ENCODE data around the gene MLN. TPM values are rescaled to one million over a fixed set of nuclear protein-coding genes. Genes with fewer than 3 reads are reported as not detected.

The MLN gene
- total RNA-seq, 2 donors from 2014 or later, result 0.48 TPM; not detected in 1

DNA sequence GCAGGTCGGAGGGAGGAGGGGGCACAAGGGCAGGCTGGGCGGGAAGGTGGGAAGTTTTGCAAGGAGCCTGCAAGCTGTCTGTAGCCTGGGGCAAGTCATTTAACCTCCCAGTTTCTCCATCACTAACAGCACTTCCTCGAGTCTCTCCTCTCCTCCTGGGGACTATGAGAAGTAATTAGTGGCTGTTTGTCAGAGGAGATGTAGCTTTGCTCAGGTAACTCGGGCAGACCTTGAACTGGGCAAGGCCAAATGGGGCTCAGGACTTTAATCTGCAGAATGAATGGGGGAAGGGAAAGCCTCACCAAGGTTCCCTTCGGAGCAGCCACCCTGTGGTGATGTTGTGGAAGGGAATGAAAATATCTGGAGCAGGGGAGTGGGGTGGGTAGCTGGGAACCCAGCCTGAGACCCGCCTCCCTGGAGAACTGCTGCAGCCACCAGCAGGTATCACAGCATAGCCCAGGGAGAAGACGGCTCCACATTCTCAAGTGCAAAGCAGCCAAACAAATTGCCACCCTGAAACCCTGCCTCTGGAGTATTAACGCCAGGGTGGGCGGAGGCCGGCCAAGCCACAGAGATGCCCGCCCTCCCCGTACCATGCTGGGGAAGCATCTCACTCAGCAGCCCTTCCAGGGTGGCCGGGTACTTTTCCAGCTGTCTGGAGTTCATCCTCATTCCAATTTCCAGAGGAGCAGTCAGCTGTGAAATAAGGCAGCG lies 8.7 kb downstream of the MLN start:
- H3K9ac ChIP-seq (ENCODE audit: low read depth in 2 of 2, low read length in 2 of 2), result no peak overlapping the region
- H3K27ac ChIP-seq, result no peak overlapping the region
- no peaks in the 10 kb centered on the region for H3K36me3 ChIP-seq
- DNase-seq, result no peak
- no peak overlapping the region for H3K4me3 ChIP-seq
- intact Hi-C loops (cut with DNase I), result no loop called here
- no peak for TF ChIP-seq CTCF (IDR thresholded peaks at IDR 0.05)
- no peaks in the 10 kb centered on the region for H3K4me1 ChIP-seq
- H3K27me3 ChIP-seq, result no peaks in the 10 kb centered on the region
- no peaks in the 10 kb centered on the region for H3K9me3 ChIP-seq

GRCh38 chr6:33792981-33793380 lies 10.8 kb downstream of the MLN start:
- Histone ChIP-seq H3K27me3 (no peaks in the 10 kb centered on the region), H3K9me3 (no peaks in the 10 kb centered on the region), H3K27ac (no peak overlapping the region), H3K36me3 (no peaks in the 10 kb centered on the region), H3K9ac (ENCODE audit: low read depth in 2 of 2, low read length in 2 of 2) (no peak overlapping the region), H3K4me1 (no peaks in the 10 kb centered on the region), H3K4me3 (no peak overlapping the region)
- DNase-seq, result no peak
- no peak for TF ChIP-seq CTCF (IDR thresholded peaks at IDR 0.05)
- intact Hi-C loops (cut with DNase I), result no loop called here

- Histone ChIP-seq H3K27me3 (no peaks in the 10 kb centered on the region), H3K36me3 (no peaks in the 10 kb centered on the region), H3K4me3 (no peak overlapping the region), H3K4me1 (peaks cover 7% of the 10 kb centered on the region), H3K27ac (no peak overlapping the region), H3K9ac (ENCODE audit: low read depth in 2 of 2, low read length in 2 of 2) (no peak overlapping the region), H3K9me3 (no peaks in the 10 kb centered on the region)
- TF ChIP-seq CTCF (IDR thresholded peaks at IDR 0.05), result no peak
- no peak for DNase-seq
- intact Hi-C loops (cut with DNase I), result no loop called here
Observed at GRCh38 chr6:33791620-33792019, 12.2 kb downstream of the MLN start.

DNA sequence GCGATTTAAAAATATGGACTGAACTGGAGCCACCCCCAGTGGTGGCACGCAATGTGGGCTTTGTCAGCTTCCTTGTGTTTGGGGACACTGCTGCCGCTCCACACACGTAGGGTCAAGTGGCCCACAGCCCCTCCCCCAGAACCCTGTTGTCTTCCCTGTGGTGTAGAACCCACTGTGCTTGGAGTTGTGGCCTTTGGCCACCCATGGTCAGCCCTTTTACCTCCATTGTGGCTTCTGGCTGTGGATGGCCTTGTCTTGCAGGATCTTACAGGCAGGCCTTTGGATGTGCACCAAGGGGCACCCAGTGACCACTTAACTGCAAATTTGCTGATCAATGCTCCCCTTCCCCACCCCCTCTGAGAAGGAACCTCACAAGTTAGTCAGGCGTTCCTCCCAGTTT lies 12.9 kb downstream of the MLN start:
- no peak overlapping the region for H3K27ac ChIP-seq
- H3K9me3 ChIP-seq, result no peaks in the 10 kb centered on the region
- no peak for DNase-seq
- intact Hi-C loops (cut with DNase I), result no loop called here
- H3K4me1 ChIP-seq, result peaks cover 7% of the 10 kb centered on the region
- H3K4me3 ChIP-seq, result no peak overlapping the region
- TF ChIP-seq CTCF (IDR thresholded peaks at IDR 0.05), result no peak
- H3K27me3 ChIP-seq, result no peaks in the 10 kb centered on the region
- H3K36me3 ChIP-seq, result no peaks in the 10 kb centered on the region
- H3K9ac ChIP-seq (ENCODE audit: low read depth in 2 of 2, low read length in 2 of 2), result no peak overlapping the region

GRCh38 chr6:33790379-33790778 lies 13.4 kb downstream of the MLN start:
- TF ChIP-seq CTCF (IDR thresholded peaks at IDR 0.05), result no peak
- H3K4me1 ChIP-seq, result peaks cover 7% of the 10 kb centered on the region
- H3K9me3 ChIP-seq, result no peaks in the 10 kb centered on the region
- no peak for DNase-seq
- no peak overlapping the region for H3K27ac ChIP-seq
- no peak overlapping the region for H3K9ac ChIP-seq (ENCODE audit: low read depth in 2 of 2, low read length in 2 of 2)
- no peaks in the 10 kb centered on the region for H3K27me3 ChIP-seq
- intact Hi-C loops (cut with DNase I), result no loop called here
- H3K36me3 ChIP-seq, result no peaks in the 10 kb centered on the region
- H3K4me3 ChIP-seq, result no peak overlapping the region

Data from colonic mucosa (tissue), 4 donors.